Measurements from ENCODE around the gene GDE1.
A peak's percentile ranks its signal among the peaks of the same experiment; 100 is the strongest.
"Not testable (repeated sequence)": the region's sequence is repeated elsewhere in the genome, so short reads cannot be mapped to it uniquely, and the experiment has no call there.

GDE1 gene, protein sequence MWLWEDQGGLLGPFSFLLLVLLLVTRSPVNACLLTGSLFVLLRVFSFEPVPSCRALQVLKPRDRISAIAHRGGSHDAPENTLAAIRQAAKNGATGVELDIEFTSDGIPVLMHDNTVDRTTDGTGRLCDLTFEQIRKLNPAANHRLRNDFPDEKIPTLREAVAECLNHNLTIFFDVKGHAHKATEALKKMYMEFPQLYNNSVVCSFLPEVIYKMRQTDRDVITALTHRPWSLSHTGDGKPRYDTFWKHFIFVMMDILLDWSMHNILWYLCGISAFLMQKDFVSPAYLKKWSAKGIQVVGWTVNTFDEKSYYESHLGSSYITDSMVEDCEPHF

DNA sequence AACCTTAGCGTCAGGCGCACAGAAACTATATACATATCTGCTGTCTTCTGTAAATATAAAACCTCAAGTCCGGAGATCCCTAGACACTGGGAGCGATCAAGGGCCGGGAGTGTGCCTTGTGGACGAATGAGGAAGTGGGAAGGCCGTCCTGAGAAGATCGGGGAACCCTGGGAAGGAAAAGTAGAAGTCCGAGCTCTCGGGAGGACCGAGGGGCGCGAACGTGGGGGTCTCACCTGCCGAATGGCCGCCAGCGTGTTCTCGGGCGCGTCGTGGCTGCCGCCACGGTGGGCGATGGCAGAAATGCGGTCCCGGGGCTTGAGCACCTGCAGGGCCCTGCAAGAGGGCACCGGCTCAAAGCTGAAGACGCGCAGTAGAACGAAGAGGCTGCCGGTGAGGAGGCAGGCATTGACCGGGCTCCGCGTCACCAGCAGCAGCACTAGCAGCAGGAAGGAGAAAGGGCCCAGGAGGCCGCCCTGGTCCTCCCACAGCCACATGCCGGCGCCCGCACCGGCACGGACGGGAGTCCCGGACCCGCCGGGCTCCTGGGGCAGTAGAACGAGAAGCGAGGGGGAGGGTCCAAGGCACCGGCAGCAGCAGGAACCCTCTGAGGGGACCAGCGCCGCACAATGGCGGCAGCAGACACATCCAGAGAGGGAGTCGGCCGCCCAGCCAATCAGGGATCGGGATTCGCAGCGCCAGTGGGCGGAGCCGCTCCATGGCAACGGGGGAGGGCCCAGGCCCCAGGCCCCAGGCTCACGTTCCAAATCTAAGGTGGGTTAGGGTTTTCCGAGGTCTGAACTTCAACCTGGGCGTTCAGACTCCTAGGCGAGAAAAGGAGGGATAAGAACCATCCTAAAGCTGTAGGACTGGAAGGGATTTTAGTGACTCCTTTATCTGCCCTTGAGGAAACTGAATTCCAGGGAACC, at the start of gene GDE1:
GDE1 (minus strand) TSS at position 628 of the 926 bp plus-strand sequence; CDS start at position 494, 134 bp downstream.
- peak; percentile 64 to 76 for DNase-seq

DNA sequence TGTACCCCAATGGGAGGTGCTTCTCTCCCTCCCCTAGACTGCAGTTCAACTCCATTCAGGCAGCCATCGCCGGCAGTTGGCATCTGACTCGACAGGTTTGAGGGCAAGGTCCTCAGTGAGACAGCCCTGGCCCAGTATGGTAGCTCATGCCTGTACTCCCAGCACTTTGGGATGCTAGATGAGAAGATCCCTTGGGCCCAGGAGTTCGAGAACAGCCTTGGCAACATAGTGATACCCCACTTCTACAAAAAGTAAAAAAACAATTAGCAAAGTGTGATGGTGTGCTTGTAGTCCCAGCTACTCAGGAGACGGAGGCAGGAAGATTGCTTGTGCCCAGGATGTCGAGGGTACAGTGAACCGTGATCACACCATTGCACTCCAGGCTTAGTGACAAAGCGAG, 45.7 kb upstream of the GDE1 start:
- no peak for DNase-seq

DNA sequence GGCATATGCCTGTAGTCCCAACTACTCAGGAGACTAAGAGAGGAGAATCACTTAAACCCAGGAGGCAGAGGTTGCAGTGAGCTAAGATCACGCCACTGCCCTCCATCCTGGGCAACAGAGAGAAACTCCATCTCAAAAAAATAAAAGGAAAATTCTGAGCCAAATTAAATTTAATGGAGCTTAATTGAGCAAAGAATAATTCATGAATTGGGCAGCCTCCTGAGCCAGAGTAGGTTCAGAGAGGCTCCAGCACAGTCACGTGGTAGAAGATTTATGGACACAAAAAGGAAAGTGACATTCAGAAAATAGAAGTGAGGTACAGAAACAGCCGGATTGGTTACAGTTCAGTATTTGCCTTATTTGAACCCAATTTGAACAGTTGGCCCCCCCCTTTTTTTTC, 44.5 kb upstream of the GDE1 start:
- no peak for DNase-seq

DNA sequence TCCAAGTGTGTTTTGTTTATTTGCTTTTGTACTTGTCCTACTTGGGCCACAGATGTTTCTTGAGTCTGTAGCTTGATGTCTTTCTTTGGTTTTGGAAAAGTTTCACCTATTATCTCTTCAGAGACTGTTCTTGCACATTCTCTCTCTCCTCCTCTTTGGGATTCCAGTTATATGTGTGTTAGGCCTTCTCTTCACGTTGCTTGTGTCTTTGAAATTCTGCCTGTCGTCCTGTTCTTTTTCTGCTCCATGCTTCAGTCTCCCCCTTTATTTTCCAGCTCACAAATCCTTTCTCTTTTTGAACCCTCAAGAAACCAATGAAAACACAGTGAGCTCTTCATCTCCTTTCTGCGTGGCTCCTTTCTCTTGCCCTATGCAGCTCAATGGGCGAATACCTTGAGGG, 41.5 kb upstream of the GDE1 start:
- no peak for DNase-seq

DNA sequence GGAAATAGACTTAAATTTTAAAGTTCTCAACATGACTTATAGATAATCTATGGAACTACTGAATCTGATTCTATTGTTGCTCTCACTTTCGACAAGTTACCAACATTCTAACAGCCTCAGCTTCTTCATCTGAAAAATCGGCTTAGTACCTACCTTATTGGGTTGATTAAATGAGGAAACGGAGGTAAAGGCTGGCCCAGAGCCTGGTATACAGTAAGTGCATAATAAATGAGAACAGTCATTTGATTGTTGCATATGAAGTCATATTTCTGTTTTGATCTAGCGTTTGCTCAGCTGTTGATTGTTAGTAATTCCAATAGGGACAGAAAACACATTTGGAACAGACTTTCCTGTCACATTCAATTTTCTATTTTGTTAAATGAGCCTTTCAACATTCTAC, 38.2 kb upstream of the GDE1 start:
- no peak for DNase-seq

DNA sequence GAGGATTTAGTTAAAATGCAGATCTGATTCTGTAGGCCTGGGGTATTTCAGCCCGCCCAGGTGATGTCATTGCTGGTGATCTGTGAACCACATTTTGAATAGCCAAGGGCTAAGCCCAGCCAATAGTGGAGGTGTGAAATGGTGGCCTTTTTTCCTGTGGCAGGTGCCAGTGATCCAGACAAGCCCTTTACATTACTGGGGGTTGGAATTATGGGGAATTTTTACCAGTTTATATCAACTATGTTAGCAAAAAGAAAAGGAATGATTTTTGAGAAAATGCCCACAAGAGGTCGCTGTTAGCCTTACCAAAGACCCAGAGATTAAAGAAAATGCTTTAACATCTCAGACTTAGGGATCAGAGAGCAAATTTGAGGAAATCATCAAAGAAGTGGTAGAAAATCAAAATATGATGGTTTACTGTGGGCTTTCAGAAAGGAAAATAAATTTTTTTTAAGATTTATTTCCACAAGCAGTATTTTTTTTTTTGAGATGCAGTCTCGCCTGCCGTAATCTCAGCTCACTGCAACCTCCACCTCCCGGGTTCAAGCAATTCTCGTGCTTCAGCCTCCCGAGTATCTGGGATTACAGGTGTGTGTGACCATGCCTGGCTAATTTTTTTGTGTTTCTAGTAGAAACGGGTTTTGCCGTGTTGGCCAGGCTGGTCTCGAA, 37.5 kb upstream of the GDE1 start:
- peak; percentile 25 to 30 for DNase-seq

DNA sequence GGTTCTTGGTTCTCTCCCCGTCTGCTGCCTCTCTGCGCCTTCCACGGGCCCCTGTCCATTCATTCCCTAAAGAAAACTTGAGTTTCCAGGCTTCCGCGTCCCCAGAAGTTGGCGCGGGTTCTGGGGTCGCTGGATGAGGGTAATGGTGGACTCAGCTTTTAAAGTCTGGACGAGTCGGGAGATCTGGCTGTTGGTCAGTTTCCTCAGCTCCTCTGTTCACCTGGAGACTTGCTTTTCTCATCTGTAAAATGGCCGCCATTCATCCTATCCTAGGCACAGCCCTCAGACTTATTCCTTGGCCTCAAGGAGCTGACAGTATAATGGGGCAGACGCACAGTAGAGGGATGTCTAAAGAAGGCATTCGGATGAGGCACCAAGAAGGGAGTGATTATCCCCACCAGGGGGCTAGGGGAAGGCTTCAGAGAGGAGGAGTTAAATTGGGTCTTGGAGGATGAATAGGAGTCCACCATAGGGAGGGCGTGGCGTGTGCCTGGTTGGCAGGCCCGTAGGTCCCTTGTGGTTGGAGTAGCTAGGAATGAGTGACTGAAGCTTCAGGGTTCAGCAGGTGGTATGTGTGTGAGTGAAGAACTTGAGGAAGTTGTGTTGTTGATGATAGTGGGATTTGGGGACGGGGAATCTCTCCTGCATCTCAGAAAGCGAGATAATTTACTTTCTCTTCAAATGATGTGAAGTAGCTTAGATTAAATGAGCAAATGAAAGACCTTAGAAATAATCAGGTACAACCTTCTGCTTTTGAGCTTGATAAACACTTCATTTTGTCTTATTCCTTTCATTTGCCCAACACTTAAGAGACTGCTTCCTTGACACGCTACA, 34.3 kb upstream of the GDE1 start:
- DNase-seq: peak; percentile 22 to 26

DNA sequence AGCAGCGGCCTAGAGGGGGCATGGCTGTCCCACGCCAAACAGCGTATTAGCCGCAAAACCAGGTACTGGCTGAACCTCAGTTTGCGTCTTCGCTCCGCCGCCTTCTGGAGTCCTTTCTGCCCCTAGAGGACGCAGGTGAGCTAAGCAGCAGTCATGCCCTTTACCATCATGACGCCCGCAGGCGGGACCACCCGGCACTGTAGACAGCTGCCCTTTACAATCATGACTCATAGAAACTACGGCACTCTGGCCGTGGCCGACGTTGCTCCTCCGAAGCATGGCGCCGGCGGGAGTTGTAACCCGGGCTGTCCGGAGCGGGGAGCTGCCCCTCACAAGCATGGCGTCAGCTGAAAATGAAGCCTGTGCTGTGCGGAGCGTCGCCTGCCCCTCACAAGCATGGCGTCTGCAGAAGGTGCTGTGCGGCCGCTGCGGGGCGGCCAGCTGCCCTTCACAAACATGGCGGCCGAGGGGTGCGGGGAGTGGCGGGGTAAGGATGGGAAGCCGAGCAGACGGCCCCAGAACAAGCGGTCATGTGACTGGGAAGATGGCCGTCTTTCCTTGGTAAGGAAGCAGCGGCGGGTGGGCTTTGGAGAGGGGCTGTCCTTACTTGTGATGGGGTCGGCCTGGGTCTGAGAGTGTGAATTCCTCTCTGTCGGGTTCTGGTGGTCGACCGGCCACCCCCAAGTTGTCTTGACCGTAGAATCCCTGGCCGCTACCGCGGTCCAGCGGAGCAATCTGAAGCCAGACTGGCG, 33.5 kb upstream of the GDE1 start, which contains the start of gene VPS35L:
VPS35L (plus strand) TSS at position 518 of the 752 bp plus-strand sequence; CDS start at position 545, 27 bp downstream.
- peak; percentile 69 to 71 for DNase-seq

DNA sequence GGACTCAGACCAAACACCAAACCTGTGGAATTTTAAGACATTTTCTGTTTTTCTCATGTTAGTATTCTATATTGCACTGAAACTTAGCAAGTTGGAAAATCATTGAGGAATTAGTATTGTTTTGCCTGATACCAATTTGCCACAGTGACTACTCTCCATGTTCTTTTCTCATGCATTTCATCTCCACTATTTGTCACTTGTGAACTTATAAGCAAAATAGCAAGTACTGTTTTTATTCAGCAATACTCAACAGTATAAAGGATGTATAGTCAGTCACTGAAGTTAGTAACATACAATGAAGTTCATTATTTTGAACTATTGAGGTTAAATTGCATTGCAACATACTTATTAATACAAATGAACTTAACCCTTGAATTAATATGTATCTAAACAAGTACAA, 27.8 kb upstream of the GDE1 start:
- DNase-seq: no peak

DNA sequence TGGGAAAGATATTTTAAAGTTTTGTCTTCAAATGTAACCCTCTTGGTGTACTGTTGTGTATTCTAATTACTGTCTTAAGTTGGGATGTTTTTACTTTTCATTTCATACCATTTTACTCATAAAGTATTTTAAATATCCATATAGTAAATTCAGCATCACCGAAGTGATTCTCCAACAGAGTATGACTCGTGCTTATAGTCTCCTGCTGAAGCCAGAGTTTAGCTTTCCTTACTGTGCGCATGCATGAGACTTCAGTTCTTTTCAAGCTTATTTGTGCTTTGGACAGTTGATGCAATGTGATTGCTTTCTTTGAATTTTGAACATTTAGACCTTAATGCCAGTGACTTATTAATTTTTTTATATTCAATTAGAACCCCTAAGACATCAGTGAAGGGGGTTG, 26.2 kb upstream of the GDE1 start:
- no peak for DNase-seq

DNA sequence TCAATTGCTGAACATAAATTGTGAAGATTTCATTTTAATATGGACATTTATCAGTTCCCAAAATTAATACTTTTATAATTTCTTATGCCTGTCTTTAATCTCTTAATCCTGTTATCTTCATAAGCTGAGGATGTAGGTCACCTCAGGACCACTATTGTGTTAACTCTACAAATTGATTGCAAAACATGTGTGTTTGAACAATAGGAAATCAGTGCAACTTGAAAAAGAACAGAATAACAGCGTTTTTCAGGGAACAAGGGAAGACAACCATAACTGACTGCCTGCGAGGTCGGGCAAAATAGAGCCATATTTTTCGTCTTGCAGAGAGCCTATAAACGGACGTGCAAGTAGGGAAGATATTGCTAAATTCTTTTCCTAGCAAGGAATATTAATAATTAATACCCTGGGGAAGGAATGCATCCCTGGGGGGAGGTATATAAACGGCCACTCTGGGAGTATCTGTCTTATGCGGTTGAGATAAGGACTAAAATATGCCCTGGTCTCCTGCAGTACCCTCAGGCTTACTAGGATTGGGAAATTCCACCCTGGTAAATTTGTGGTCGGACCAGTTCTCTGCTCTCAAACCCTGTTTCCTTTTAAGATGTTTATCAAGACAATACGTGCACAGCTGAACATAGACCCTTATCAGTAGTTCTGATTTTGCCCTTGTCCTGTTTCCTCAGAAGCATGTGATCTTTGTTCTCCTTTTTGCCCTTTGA, 21.5 kb upstream of the GDE1 start:
- DNase-seq: not testable (repeated sequence)

DNA sequence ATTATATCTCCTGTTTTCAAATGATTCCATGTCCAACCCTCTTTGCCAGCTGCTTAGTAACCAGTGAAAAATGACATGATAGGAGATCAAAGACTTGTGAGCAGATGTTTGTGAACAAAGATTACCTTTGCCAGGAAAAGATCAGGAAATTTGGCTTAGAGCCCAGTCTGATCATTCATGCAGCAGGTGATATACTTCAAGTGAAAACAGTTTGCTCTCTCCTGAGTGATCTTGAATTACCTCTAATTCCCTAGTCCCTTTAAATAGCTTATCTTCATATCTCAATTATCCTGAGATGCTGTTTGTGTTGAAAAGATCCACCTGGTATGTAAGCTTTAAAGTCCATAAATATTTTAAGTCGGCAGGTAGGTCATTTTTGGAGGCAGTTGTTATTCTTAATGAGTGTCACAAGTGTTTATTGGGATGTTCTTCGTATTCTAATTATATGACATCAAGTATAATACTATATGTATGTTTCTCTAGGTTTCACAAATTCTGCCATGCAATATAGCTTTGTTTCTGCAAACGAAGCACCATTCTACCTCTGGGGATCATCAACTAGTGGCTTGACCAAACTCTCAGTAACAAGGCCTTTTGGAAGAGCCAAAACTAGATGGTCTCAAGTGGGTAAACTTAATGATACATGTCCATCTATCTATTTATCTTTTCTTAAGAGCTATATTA, 20.4 kb upstream of the GDE1 start:
- no peak for DNase-seq

DNA sequence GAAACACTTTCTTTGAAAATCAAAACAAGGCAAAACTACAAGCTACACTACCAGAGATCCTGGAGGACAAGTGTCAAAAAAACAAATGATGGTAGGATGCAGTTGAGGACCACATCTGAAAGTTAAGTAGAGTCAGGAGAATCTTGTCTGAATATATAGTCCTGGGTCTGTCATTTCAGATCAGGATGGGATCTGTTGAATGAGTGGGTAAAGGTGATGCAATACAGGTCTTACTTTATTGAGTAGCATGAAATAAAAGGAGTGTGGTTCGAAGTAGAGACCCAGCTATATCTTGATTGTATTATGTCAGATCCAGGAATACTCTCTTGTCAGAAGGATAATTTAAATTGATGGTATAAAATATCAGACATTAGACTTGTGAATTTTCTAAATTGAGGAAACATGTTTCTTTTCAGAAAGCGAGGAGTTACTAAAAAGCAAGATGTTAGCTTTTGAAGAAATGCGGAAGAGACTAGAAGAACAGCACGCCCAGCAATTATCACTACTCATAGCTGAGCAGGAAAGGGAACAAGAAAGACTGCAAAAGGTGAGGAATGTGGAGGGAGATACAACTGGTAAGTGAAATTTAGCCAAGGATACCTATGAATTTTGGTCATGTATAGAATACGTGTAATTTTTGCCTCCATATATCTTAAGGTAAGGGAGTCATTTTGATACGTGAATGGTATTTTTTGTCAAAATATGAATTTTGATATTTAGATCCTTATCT, 18.5 kb upstream of the GDE1 start:
- DNase-seq: no peak

DNA sequence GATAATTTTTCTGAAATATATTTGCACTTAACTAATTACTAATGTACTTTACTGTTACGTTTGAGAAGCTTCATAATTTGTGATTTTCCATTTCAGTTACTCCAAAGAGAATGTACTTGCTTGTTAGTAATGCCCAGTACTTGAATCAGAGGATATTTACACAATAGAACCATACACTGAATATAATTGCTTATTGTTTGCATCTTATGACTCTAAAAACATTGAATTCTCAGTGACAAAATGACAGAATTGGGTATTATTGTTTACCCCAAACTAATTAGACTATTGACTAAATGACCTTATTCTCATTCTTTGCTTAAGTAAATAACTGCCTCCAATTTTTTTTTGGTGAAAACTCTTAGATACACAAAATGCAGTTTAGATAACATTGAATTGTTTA, 10.7 kb upstream of the GDE1 start:
- no peak for DNase-seq

DNA sequence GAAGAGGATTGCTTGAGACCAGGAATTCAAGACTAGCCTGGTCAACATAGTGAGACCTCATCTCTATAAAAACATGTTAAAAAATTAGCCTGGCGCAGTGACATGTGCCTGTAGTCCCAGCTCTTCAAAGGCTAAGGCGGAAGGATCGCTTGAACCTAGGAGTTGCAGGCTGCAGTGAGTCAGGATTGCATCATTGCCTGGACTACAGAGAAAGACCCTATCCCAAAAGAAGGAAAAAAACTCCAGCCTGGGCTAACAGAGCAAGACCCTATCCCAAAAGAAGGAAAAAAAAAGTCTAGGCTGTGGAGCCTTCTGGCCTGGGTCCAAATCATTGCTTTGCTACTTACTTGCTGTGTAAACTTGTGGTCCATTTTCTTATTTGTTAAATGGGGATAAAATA, 6.8 kb upstream of the GDE1 start:
- no peak for DNase-seq

DNA sequence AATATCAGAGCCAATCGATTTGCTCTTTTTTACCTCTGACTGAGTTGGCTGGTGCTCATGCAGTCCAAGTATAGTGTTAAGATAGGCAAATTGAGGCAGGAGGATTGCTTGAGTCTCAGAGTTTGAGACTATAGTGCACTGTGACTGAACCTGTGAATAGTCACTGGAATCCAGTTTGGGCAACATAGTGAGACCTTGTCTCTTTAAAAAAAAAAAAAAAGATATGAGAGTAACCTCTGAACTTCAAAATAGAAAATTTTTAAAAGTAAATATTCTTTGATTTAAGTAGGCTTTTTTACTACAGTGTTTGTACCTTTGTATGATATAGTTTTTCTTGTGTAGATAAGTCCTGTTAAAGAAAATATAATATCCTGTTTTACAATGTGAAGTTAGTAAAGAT, 5.3 kb upstream of the GDE1 start:
- DNase-seq: no peak

DNA sequence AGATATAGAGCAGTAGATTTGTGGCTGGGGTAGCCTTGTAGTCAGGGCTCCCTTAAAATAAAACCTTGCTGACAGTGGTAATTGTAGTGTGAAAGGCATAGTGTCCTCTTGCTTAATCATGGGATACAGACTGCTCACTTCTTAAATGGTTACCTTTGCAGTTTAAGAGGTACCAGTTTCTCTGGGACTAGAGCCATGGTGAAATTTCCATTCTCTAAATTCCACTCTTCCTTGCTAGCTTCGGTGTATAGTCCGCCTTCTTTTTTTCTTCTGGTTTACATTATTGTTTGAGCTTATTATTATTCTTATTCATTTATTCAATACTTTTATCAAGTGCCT, 3.5 kb upstream of the GDE1 start:
- no peak for DNase-seq

DNA sequence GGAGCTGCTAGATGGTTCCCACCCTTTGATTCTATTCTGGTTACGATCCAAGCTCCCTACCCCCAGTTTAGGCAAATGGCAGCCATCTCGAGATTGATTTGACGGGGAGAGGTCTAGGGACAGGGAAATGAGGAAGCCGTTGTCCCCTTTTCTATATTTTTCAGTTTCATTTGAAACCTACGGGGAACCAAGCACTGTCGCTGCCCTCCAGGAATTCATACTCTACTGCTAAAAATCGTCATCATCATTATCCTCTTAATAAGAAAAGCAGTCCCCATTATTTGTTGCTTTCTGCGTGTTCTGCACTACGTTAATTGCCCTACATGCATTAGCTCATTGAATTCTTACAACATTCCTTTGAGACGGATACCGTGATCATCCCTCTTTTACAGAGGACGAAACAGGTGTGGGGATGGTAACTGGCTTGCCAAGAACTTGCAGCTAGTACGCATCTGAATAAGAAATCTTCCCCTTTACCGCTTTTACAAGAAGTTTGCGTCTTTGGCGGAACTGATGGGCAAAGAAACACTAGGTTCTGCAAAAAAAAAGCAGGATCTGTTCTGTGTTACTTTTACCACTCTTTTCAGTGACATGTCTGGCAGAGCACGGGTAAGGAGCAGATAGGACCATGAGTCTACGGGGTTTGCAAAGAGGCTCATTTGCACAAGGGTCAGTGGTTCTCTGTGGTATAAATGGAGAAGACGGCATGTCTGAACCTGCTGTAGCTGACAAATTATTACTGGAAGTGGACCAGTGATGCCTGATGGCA, 2.9 kb upstream of the GDE1 start:
- DNase-seq: peak; percentile 31 to 58

DNA sequence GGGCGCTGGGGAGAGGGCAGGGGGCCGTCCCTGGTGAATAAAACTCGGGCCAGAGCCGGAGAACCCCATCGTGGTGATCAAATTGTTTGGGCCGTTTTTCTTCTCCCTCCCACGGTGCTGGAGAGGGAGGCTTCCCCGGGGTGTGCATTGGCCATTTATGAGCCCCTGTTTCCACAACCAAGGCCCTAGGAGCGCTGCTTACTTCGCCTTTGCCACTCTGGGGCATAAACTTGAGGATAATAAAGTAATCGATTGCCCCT, 2.4 kb upstream of the GDE1 start:
- no peak for DNase-seq
